ENCODE measurements around the gene SLC25A3. TPM values are rescaled to one million over a fixed set of nuclear protein-coding genes. Genes with fewer than 3 reads are reported as not detected.

Gene SLC25A3
- total RNA-seq, 1 experiment from 2014 or later, result 547 TPM

DNA sequence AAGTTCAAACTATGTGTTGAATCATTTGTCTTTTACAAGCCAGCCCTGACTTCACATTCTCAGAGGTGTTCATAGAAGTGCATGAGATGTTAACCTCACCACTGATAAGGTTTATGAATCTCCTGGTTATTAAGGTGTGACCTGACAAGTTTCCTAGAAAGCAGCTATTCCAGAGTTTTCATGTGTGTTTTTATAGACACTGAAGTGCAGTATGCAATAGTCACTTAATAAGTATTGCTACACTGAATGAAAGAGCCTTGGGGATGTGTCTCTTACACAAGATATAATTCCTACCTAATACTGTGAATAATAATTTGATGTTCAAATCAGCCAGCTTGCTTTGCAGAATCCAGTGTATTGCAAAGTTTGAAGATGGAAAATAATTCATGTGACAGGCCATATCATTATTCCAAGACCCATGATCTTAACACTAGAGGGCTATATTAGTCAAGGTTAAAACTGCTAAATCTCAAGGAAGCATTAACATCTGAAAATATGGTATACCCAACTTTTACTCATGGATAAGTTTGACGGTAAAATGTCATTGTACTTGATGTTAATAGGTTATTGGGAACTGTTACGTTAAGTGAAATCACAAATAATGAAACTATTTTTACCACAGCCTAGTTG, 13.0 kb downstream of the SLC25A3 start:
- no peaks in the 10 kb centered on the region for H3K9me2 ChIP-seq (replicated peaks; ENCODE audit: low read length)
- no peak overlapping the region for H2AFZ ChIP-seq (ENCODE audit: low read length)
- H3K79me2 ChIP-seq (ENCODE audit: low read length), result no peaks in the 10 kb centered on the region
- H3K4me3 ChIP-seq (ENCODE audit: low read length), result no peak overlapping the region
- H3F3A ChIP-seq (ENCODE audit: low read length, unreplicated experiment), result peaks cover 5% of the 10 kb centered on the region
- H3K4me2 ChIP-seq (ENCODE audit: low read length), result no peak overlapping the region
- H3K27me3 ChIP-seq (ENCODE audit: low read length), result no peaks in the 10 kb centered on the region
- H4K20me1 ChIP-seq (ENCODE audit: low read length), result peaks cover 14% of the 10 kb centered on the region
- no TSS peak for BruUV-seq (replicated peaks)
- no peak overlapping the region for H3K9ac ChIP-seq (ENCODE audit: low read length)
- intact Hi-C loops (cut with micrococcal nuclease), result loop anchor here (1.0 kb wide), 1 partner anchor 48 kb away; no protein-coding TSS in a partner anchor
- no peaks in the 10 kb centered on the region for H3K4me1 ChIP-seq (ENCODE audit: insufficient read depth, low read length)
- no peaks in the 10 kb centered on the region for H3K9me3 ChIP-seq (ENCODE audit: low read length)
- DNase-seq, result no peak
- peaks cover 23% of the 10 kb centered on the region for H3K36me3 ChIP-seq (ENCODE audit: low read depth, low read length)
- CTCF ChIA-PET, result interaction anchor here (0.6 to 1.0 kb wide), 3 partner anchors 25 to 40 kb away, joined by 4 to 13 read pairs (median 5); no protein-coding TSS in a partner anchor
- H3K27ac ChIP-seq (ENCODE audit: low read length), result no peak overlapping the region
- POLR2A ChIA-PET (ENCODE audit: unreplicated experiment), result no interaction called here
- peak; percentile 61; the same call in 1 of the 2 replicates for ATAC-seq
- no peak for TF ChIP-seq EZH2phosphoT487 (IDR thresholded peaks at IDR 0.05; ENCODE audit: borderline replicate concordance, low read length)
- TF ChIP-seq, protein P1, sequence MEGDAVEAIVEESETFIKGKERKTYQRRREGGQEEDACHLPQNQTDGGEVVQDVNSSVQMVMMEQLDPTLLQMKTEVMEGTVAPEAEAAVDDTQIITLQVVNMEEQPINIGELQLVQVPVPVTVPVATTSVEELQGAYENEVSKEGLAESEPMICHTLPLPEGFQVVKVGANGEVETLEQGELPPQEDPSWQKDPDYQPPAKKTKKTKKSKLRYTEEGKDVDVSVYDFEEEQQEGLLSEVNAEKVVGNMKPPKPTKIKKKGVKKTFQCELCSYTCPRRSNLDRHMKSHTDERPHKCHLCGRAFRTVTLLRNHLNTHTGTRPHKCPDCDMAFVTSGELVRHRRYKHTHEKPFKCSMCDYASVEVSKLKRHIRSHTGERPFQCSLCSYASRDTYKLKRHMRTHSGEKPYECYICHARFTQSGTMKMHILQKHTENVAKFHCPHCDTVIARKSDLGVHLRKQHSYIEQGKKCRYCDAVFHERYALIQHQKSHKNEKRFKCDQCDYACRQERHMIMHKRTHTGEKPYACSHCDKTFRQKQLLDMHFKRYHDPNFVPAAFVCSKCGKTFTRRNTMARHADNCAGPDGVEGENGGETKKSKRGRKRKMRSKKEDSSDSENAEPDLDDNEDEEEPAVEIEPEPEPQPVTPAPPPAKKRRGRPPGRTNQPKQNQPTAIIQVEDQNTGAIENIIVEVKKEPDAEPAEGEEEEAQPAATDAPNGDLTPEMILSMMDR (conservative IDR thresholded peaks at IDR 0.05; ENCODE audit: low read depth, low read length), result peak; percentile 35

DNA sequence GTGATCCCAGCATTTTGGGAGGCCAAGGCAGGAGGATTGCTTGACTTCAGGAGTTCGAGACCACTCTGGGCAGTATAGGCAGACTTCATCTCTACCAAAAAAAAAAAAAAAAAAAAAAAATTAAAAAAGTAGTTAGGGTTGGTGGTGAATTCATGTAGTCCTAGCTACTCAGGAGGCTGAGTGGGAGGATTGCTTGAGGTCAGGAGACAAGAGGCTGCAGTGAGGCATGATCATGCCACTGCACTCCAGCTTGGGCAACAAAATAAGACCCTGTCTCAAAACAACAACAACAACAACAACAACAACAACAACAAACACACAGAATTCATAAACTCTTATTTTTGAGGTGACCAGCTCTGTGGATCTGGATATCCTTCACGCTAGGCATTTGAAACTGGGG, 17.1 kb downstream of the SLC25A3 start:
- Histone ChIP-seq H3K9ac (ENCODE audit: low read length) (no peak overlapping the region), H3K27ac (ENCODE audit: low read length) (no peak overlapping the region), H3K36me3 (ENCODE audit: low read depth, low read length) (no peaks in the 10 kb centered on the region), H3K79me2 (ENCODE audit: low read length) (no peaks in the 10 kb centered on the region), H3K4me3 (ENCODE audit: low read length) (no peak overlapping the region), H3K9me3 (ENCODE audit: low read length) (no peaks in the 10 kb centered on the region), H4K20me1 (ENCODE audit: low read length) (no peaks in the 10 kb centered on the region), H2AFZ (ENCODE audit: low read length) (no peak overlapping the region), H3K27me3 (ENCODE audit: low read length) (no peaks in the 10 kb centered on the region), H3K4me2 (ENCODE audit: low read length) (no peak overlapping the region), H3K4me1 (ENCODE audit: insufficient read depth, low read length) (no peaks in the 10 kb centered on the region), H3F3A (ENCODE audit: low read length, unreplicated experiment) (no peaks in the 10 kb centered on the region), H3K9me2 (replicated peaks; ENCODE audit: low read length) (no peaks in the 10 kb centered on the region)
- ChIA-PET POLR2A (ENCODE audit: unreplicated experiment) (no interaction called here), CTCF (no interaction called here)
- TF ChIP-seq, protein P1 (conservative IDR thresholded peaks at IDR 0.05; ENCODE audit: low read depth, low read length), result no peak
- TF ChIP-seq EZH2phosphoT487 (IDR thresholded peaks at IDR 0.05; ENCODE audit: borderline replicate concordance, low read length) (no peak), EZH2 (IDR thresholded peaks at IDR 0.05; ENCODE audit: low read length, unreplicated experiment) (no peak)
- intact Hi-C loops (cut with micrococcal nuclease), result no loop called here
- no peak for DNase-seq
- no peak for ATAC-seq
- no TSS peak for BruUV-seq (replicated peaks)

DNA sequence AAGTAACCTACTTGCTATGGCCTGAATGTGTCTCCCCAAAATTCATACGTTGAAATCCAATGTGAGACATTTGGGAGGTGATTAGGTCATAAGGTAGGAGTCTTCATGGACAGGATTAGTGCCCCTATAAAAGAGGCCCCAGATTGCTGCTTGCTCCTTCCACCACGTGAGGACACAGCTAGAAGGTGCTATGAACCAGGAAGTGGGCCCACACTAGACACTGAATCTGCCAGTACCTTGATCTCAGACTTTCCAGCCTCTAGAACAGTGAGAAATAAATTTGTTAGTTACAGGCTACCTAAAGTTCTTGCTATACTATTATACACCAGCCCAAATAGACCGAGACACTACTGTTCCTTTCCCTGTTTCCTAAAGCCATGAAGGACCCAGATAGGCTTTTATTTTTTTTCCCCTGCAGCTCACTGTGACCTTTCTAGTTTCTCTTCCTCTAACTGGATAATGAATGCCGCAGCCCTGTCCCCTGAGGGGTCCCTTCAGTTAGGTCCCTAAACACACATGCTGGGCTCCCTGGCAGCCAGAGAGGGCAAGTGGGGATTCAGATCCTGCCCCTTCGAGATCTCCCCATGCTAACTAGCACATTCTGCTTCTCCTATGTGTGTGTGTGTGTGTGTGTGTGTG, 19.3 kb downstream of the SLC25A3 start:
- no peaks in the 10 kb centered on the region for H4K20me1 ChIP-seq (ENCODE audit: low read length)
- no peaks in the 10 kb centered on the region for H3K79me2 ChIP-seq (ENCODE audit: low read length)
- H3F3A ChIP-seq (ENCODE audit: low read length, unreplicated experiment), result no peaks in the 10 kb centered on the region
- no peaks in the 10 kb centered on the region for H3K9me3 ChIP-seq (ENCODE audit: low read length)
- no peaks in the 10 kb centered on the region for H3K27me3 ChIP-seq (ENCODE audit: low read length)
- ATAC-seq, result no peak
- ChIA-PET CTCF (no interaction called here), POLR2A (ENCODE audit: unreplicated experiment) (interaction anchor here (0.6 kb wide), 1 partner anchor 10 kb away, joined by 3 read pairs; no protein-coding TSS in a partner anchor)
- no peak for DNase-seq
- no peaks in the 10 kb centered on the region for H3K4me1 ChIP-seq (ENCODE audit: insufficient read depth, low read length)
- no peaks in the 10 kb centered on the region for H3K9me2 ChIP-seq (replicated peaks; ENCODE audit: low read length)
- H2AFZ ChIP-seq (ENCODE audit: low read length), result no peak overlapping the region
- no peak overlapping the region for H3K27ac ChIP-seq (ENCODE audit: low read length)
- TF ChIP-seq EZH2 (IDR thresholded peaks at IDR 0.05; ENCODE audit: low read length, unreplicated experiment), result no peak
- TF ChIP-seq EZH2phosphoT487 (IDR thresholded peaks at IDR 0.05; ENCODE audit: borderline replicate concordance, low read length), result no peak
- TF ChIP-seq, protein P1 (conservative IDR thresholded peaks at IDR 0.05; ENCODE audit: low read depth, low read length), result no peak
- no peaks in the 10 kb centered on the region for H3K36me3 ChIP-seq (ENCODE audit: low read depth, low read length)
- intact Hi-C loops (cut with micrococcal nuclease), result no loop called here
- BruUV-seq (replicated peaks), result no TSS peak
- H3K9ac ChIP-seq (ENCODE audit: low read length), result no peak overlapping the region
- no peak overlapping the region for H3K4me2 ChIP-seq (ENCODE audit: low read length)
- no peak overlapping the region for H3K4me3 ChIP-seq (ENCODE audit: low read length)

Data from PC-3 (cell line).